Esophagus squamous epithelium (tissue), 5 donors: ENCODE measurements around the gene FMO4. TPM values are rescaled to one million over a fixed set of nuclear protein-coding genes. Genes with fewer than 3 reads are reported as not detected.
"Not testable (repeated sequence)": the region's sequence is repeated elsewhere in the genome, so short reads cannot be mapped to it uniquely, and the experiment has no call there.

Source experiments
- DNase-seq: peaks from one replicate; lab custom pipeline; 2025; lab: John Stamatoyannopoulos, UW
- H3K27ac ChIP-seq, 4 donors: fragments of 200-600 bp; sonication (generic); one replicate each; pipeline ENCODE4 v1.5.1; 2016 to 2019; ENCODE audit warnings: mild to moderate bottlenecking in 1 of 4
- H3K27me3 ChIP-seq, 4 donors: fragments of 200-600 bp; sonication (generic); 1 replicate in 3 of 4; 2 replicates in 1 of 4; pipeline versions ENCODE4 v1.5.1 to v1.6.0; 2017 to 2021; ENCODE audit warnings: antibody characterized with exemption in 1 of 4
- H3K36me3 ChIP-seq, 3 donors: fragments of 200-600 bp; sonication (generic); one replicate each; pipeline ENCODE4 v1.5.1; 2016 to 2019
- H3K4me1 ChIP-seq, 3 donors: fragments of 200-600 bp; sonication (generic); one replicate each; pipeline ENCODE4 v1.5.1; 2017 to 2019
- H3K4me3 ChIP-seq, 4 donors: fragments of 200-600 bp; sonication (generic); 1 replicate in 3 of 4; 2 replicates in 1 of 4; pipeline ENCODE4 v1.5.1; 2016 to 2019; ENCODE audit warnings: mild to moderate bottlenecking in 2 of 4, moderate library complexity in 1 of 4
- H3K9me3 ChIP-seq, 3 donors: fragments of 200-600 bp; sonication (generic); one replicate each; pipeline ENCODE4 v1.5.1; 2016 to 2019
- POLR2A ChIP-seq, 4 donors: fragments of 450-650 bp; IDR thresholded peaks; one replicate each; pipeline ENCODE4 v1.6.1; 2017; ENCODE audit warnings: antibody characterized with exemption in 4 of 4, mild to moderate bottlenecking in 4 of 4, moderate library complexity in 3 of 4
- WGBS, 2 donors: methylation state at CpG; one replicate each; pipeline ENCODE4 v1.1.5; 2018; 5-methylcytosine and 5-hydroxymethylcytosine counted together
- intact Hi-C: fragments of 100-400 bp; cut with DNase I; formaldehyde crosslinking; loops from one replicate; pipeline ENCODE4 v1.15.0; 2022
- total RNA-seq, 4 donors: library from RNA; depleted of rRNA; stranded (reverse); fragments of >200 nt; gene quantifications; one replicate each; pipeline ENCODE4 v1.1.0, GENCODE V29; 2016
- TF ChIP-seq, protein P1 (sequence below), 6 experiments: fragments of 450-650 bp in 4 of 6; fragments of 200-600 bp in 2 of 6; sonication (generic) in 2 of 6; IDR thresholded peaks; one replicate each; pipeline ENCODE4 v1.5.1; 2016 to 2019; ENCODE audit warnings: antibody characterized with exemption in 6 of 6, mild to moderate bottlenecking in 4 of 6, moderate library complexity in 4 of 6
- donor health status: DM: yes; HTN: yes; CAD: no.

Gene FMO4
- total RNA-seq, 4 donors from 2014 or later, result 1.3 to 9.1 (median 4.6) TPM

GRCh38 chr1:171329251-171329650, 15.3 kb downstream of the FMO4 start:
- H3K36me3 ChIP-seq, result no peaks in the 10 kb centered on the region
- H3K27ac ChIP-seq, result no peak overlapping the region
- no peaks in the 10 kb centered on the region for H3K9me3 ChIP-seq
- intact Hi-C loops, result no loop called here
- DNase-seq, result no peak
- H3K27me3 ChIP-seq, result no peaks in the 10 kb centered on the region
- no peak overlapping the region for H3K4me3 ChIP-seq
- no peaks in the 10 kb centered on the region for H3K4me1 ChIP-seq
- 92 to 96% methylated on average over 7 of the region's 7 CpGs for WGBS, 2 donors
- TF ChIP-seq POLR2A (IDR thresholded peaks at IDR 0.05), result no peak
- TF ChIP-seq, protein P1, sequence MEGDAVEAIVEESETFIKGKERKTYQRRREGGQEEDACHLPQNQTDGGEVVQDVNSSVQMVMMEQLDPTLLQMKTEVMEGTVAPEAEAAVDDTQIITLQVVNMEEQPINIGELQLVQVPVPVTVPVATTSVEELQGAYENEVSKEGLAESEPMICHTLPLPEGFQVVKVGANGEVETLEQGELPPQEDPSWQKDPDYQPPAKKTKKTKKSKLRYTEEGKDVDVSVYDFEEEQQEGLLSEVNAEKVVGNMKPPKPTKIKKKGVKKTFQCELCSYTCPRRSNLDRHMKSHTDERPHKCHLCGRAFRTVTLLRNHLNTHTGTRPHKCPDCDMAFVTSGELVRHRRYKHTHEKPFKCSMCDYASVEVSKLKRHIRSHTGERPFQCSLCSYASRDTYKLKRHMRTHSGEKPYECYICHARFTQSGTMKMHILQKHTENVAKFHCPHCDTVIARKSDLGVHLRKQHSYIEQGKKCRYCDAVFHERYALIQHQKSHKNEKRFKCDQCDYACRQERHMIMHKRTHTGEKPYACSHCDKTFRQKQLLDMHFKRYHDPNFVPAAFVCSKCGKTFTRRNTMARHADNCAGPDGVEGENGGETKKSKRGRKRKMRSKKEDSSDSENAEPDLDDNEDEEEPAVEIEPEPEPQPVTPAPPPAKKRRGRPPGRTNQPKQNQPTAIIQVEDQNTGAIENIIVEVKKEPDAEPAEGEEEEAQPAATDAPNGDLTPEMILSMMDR (IDR thresholded peaks at IDR 0.05), result no peak

DNA sequence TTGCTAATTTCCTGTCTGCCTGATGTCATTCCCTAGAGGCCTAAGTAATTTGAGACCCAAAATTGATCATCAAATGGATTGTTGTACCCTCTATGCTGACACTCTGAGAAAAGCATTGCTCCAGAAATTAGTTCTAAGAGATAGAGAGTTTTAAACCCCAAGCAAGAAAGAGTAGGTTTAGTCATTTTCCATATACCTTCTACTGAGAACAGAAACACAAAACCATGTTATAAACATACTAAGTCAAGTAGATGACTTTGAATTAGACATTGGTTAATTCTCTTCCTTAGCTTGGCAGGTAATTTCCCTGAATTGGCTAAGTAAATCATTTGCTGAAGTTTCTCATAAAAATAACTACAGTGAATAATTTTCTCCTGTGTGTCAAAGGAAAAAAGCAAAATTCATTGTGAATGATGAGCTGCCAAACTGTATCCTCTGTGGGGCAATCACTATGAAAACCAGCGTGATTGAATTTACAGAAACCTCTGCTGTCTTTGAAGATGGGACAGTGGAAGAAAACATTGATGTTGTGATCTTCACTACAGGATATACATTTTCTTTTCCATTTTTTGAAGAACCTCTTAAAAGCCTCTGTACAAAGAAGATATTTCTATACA, 20.1 kb downstream of the FMO4 start:
- TF ChIP-seq, protein P1 (IDR thresholded peaks at IDR 0.05), result no peak
- no peak for TF ChIP-seq POLR2A (IDR thresholded peaks at IDR 0.05)
- H3K27ac ChIP-seq, result no peak overlapping the region
- 82 to 96% methylated on average over 1 of the region's 1 CpG for whole genome bisulfite sequencing, 2 donors
- H3K9me3 ChIP-seq, result no peaks in the 10 kb centered on the region
- no peaks in the 10 kb centered on the region for H3K27me3 ChIP-seq
- H3K4me3 ChIP-seq, result no peak overlapping the region
- H3K4me1 ChIP-seq, result no peaks in the 10 kb centered on the region
- intact Hi-C loops, result no loop called here
- DNase-seq, result no peak
- no peaks in the 10 kb centered on the region for H3K36me3 ChIP-seq

DNA sequence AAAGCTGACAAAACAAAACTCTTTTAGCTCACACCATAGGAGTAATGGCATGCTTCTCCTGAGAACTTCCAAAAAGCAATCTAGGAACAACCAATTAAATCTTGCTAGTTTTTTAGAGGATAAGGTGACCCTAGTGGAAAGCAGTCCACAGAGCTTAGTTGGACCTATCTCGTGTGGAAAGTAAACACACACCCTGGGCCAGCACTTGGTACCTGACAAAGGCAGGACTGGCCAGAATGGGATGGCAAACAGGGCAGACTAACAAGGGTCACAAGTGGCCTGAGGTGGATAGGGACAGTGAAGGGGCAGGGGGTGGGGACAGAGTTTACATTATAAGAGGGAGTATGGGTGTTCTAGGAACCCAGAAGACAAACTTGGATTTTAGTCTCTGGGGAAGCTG, 22.0 kb downstream of the FMO4 start:
- no peaks in the 10 kb centered on the region for H3K9me3 ChIP-seq
- H3K4me1 ChIP-seq, result no peaks in the 10 kb centered on the region
- no peak for DNase-seq
- H3K36me3 ChIP-seq, result no peaks in the 10 kb centered on the region
- no peak overlapping the region for H3K27ac ChIP-seq
- WGBS, 2 donors, result 36 to 41% methylated on average over 1 of the region's 1 CpG
- intact Hi-C loops, result no loop called here
- no peak overlapping the region for H3K4me3 ChIP-seq
- H3K27me3 ChIP-seq, result no peaks in the 10 kb centered on the region
- TF ChIP-seq POLR2A (IDR thresholded peaks at IDR 0.05), result no peak
- TF ChIP-seq, protein P1 (IDR thresholded peaks at IDR 0.05), result no peak

GRCh38 chr1:171339345-171339744, 25.4 kb downstream of the FMO4 start:
- intact Hi-C loops, result not testable (repeated sequence)
- 89 to 96% methylated on average over 6 of the region's 6 CpGs for WGBS, 2 donors

DNA sequence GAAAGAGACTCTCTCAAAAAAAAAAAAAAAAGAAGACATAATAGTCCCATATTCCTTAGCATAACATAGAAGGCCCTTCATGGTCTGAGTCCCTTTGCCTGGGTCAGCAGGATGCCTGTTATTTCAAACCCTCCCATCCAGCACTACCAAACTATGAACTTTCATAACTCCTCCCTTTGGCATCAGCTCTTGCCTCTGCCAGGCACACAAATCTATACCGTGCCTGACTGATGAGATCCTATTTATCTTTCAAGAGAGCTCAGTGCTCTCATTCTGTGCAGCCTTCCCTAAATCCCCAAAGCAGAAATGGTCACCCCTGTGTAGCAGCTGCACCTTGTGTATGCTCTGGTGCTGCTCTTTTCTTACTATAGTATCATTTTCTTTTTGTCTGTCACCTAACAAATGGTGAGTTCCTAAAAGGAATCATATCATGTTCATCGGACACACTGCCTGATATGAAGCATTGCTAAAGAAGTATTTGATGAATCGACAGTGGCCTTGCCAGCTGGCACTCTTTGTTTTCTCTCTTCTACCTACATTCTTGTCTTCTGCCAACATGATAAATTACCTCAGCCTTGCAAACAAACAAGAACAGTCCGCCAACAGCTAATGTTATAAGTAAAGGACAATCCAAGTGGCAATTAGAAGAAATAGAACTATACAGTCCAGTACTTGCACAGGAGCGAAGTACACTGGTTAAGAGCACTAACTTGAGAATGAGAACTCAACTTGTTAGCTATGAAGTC, 29.9 kb downstream of the FMO4 start:
- Histone ChIP-seq H3K27me3 (no peaks in the 10 kb centered on the region), H3K4me1 (peaks cover 0 to 7% (median 0%) of the 10 kb centered on the region in 3 donors), H3K9me3 (no peaks in the 10 kb centered on the region), H3K27ac (no peak overlapping the region), H3K4me3 (no peak overlapping the region), H3K36me3 (no peaks in the 10 kb centered on the region)
- WGBS, 2 donors, result 45 to 54% methylated on average over 4 to 5 of the region's 5 CpGs
- no peak for DNase-seq
- intact Hi-C loops, result no loop called here
- TF ChIP-seq, protein P1 (IDR thresholded peaks at IDR 0.05), result no peak
- TF ChIP-seq POLR2A (IDR thresholded peaks at IDR 0.05), result no peak

More at GRCh38 chr1:171339345-171339744, 25.4 kb downstream of the FMO4 start:
- H3K9me3 ChIP-seq, DNase-seq, H3K4me3 ChIP-seq, H3K4me1 ChIP-seq, H3K27ac ChIP-seq, H3K27me3 ChIP-seq, H3K36me3 ChIP-seq: not testable (repeated sequence)
